KMS-11 (cell line): ENCODE data around the gene TRIM33.

Experiments used
- H2AFZ ChIP-seq: fragments of 200-600 bp; sonication (generic); 2 replicates; pipeline ENCODE4 v1.6.1; 2016; ENCODE audit warnings: antibody characterized with exemption, mixed run types, low read depth
- H3K27ac ChIP-seq: fragments of 200-600 bp; sonication (generic); 2 replicates; pipeline ENCODE4 v1.6.1; 2016; ENCODE audit warnings: mild to moderate bottlenecking, mixed run types
- H3K27me3 ChIP-seq: fragments of 200-600 bp; sonication (generic); 2 replicates; pipeline ENCODE4 v1.6.1; 2017; ENCODE audit warnings: mild to moderate bottlenecking, low read depth, mixed run types, moderate library complexity; ENCODE audit not compliant: insufficient read depth
- H3K36me3 ChIP-seq: fragments of 200-600 bp; sonication (generic); 2 replicates; pipeline ENCODE4 v1.6.1; 2017; ENCODE audit warnings: mild to moderate bottlenecking, mixed run types; ENCODE audit not compliant: insufficient read depth
- H3K4me1 ChIP-seq: fragments of 200-600 bp; sonication (generic); 2 replicates; pipeline ENCODE4 v1.6.1; 2016; ENCODE audit warnings: mild to moderate bottlenecking, low read depth, mixed run types; ENCODE audit not compliant: poor library complexity, severe bottlenecking
- H3K4me2 ChIP-seq: fragments of 200-600 bp; sonication (generic); 2 replicates; pipeline ENCODE4 v1.7.0; 2016; ENCODE audit warnings: mild to moderate bottlenecking, mixed run types
- H3K4me3 ChIP-seq: fragments of 200-600 bp; sonication (generic); IDR thresholded peaks from 2 replicates; pipeline ENCODE4 v1.6.1; 2017; ENCODE audit warnings: low read depth, low read length, mixed read lengths; ENCODE audit not compliant: insufficient read depth
- H3K79me2 ChIP-seq: fragments of 200-600 bp; sonication (generic); 2 replicates; pipeline ENCODE4 v1.6.1; 2016; ENCODE audit warnings: low read depth, mixed run types; ENCODE audit not compliant: insufficient read depth
- H3K9ac ChIP-seq: fragments of 200-600 bp; sonication (generic); 2 replicates; pipeline ENCODE4 v1.6.1; 2016; ENCODE audit warnings: mild to moderate bottlenecking, mixed run types
- H4K20me1 ChIP-seq: fragments of 200-600 bp; sonication (generic); 2 replicates; pipeline ENCODE4 v1.6.1; 2016; ENCODE audit warnings: mild to moderate bottlenecking, mixed run types; ENCODE audit not compliant: insufficient read depth
- TF ChIP-seq, protein P1 (sequence below): fragments of 200-600 bp; sonication (generic); conservative IDR thresholded peaks from 2 replicates; pipeline ENCODE4 v1.6.1; 2017; ENCODE audit warnings: low read depth, mild to moderate bottlenecking, antibody characterized with exemption, low read length, moderate library complexity, mixed read lengths

TRIM33 gene

DNA sequence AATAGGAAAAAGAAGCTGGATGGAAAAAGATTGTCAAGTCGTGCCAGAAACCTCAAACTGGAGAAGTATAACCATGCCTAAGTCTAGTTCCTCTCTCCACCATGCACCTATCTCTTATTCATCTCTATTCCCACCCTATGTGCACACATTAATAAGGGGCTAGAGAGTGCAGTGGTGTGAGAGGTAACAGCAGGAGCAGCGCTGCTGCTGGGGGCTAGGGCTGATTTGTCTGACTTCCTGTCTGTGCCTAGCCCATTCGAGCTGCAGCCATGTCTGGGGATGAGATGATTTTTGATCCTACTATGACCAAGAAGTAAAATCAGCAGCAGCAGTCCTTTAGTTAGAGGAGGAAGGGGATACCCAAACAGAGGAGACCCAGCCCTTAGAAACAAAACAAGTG lies 43.0 kb downstream of the TRIM33 start:
- no peak overlapping the region for H2AFZ ChIP-seq
- no peak overlapping the region for H3K4me3 ChIP-seq
- no peak overlapping the region for H3K9ac ChIP-seq
- no peaks in the 10 kb centered on the region for H3K36me3 ChIP-seq
- TF ChIP-seq, protein P1, sequence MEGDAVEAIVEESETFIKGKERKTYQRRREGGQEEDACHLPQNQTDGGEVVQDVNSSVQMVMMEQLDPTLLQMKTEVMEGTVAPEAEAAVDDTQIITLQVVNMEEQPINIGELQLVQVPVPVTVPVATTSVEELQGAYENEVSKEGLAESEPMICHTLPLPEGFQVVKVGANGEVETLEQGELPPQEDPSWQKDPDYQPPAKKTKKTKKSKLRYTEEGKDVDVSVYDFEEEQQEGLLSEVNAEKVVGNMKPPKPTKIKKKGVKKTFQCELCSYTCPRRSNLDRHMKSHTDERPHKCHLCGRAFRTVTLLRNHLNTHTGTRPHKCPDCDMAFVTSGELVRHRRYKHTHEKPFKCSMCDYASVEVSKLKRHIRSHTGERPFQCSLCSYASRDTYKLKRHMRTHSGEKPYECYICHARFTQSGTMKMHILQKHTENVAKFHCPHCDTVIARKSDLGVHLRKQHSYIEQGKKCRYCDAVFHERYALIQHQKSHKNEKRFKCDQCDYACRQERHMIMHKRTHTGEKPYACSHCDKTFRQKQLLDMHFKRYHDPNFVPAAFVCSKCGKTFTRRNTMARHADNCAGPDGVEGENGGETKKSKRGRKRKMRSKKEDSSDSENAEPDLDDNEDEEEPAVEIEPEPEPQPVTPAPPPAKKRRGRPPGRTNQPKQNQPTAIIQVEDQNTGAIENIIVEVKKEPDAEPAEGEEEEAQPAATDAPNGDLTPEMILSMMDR, result no peak
- peaks cover 8% of the 10 kb centered on the region for H3K4me1 ChIP-seq
- H3K27ac ChIP-seq, result no peak overlapping the region
- H3K4me2 ChIP-seq, result no peak overlapping the region
- peaks cover 9% of the 10 kb centered on the region; the same call in 1 of the 2 replicates for H3K79me2 ChIP-seq
- no peaks in the 10 kb centered on the region; the same call in 1 of the 2 replicates for H4K20me1 ChIP-seq
- no peaks in the 10 kb centered on the region for H3K27me3 ChIP-seq

DNA sequence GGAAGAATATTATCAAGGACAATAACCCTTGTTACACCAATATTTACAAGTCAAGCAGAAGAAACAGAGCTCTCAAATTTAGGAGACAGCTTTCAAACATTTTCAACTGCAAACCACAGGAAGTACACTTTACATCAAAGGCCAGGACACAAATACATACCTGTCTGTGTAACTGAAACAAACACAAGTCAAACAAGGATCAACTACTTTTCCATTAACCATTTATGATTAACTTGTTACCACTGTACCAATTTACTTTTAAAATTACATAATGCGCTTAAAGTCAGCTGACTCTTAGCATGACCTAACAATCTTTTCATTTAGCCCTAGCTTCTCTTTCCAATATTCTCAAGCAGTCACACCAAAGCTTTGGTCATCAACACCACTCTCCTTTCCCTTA lies 43.5 kb downstream of the TRIM33 start:
- Histone ChIP-seq H3K27ac (no peak overlapping the region), H3K4me3 (no peak overlapping the region), H3K27me3 (no peaks in the 10 kb centered on the region), H3K4me2 (no peak overlapping the region), H2AFZ (no peak overlapping the region), H3K4me1 (peaks cover 8% of the 10 kb centered on the region), H3K36me3 (no peaks in the 10 kb centered on the region), H3K9ac (no peak overlapping the region), H3K79me2 (peaks cover 3% of the 10 kb centered on the region; the same call in 1 of the 2 replicates), H4K20me1 (no peaks in the 10 kb centered on the region; the same call in 1 of the 2 replicates)
- TF ChIP-seq, protein P1, result no peak

DNA sequence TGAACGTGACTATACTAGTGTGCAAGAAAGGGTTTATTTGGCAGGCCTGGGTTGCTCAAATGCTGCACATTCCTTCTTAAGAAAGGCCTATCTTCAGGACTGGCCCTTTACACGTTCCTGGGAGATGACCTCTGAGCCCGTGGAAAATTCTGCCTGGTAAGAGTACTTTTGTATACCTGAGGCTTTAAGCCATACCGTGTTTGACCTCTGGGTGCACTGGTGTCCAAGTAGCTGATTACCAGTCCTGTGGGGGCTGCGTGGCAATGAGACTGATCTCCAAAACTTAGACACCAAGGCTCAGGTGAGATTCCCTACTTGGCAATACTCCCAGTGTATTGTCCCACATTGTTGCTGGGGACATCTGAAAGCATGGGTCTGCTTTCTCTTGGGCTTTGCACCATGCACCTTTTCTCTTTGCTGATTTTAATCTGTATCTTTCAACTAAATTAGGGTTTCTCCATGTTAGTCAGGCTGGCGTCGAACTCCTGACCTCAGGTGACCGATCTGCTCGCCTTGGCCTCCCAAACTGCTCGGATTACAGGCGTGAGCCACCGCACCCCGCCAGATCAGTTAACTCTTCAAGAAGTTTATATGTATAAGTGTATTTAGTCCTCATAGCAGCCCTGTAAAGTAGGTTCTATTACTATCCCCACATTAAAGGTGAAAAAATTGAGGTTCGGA lies 44.5 kb downstream of the TRIM33 start:
- Histone ChIP-seq H3K36me3 (no peaks in the 10 kb centered on the region), H3K4me1 (peaks cover 8% of the 10 kb centered on the region), H2AFZ (no peak overlapping the region), H3K9ac (no peak overlapping the region), H4K20me1 (no peaks in the 10 kb centered on the region; the same call in 1 of the 2 replicates), H3K27me3 (no peaks in the 10 kb centered on the region), H3K79me2 (no peaks in the 10 kb centered on the region; the same call in 1 of the 2 replicates), H3K4me3 (no peak overlapping the region), H3K27ac (no peak overlapping the region), H3K4me2 (no peak overlapping the region)
- TF ChIP-seq, protein P1, result no peak

DNA sequence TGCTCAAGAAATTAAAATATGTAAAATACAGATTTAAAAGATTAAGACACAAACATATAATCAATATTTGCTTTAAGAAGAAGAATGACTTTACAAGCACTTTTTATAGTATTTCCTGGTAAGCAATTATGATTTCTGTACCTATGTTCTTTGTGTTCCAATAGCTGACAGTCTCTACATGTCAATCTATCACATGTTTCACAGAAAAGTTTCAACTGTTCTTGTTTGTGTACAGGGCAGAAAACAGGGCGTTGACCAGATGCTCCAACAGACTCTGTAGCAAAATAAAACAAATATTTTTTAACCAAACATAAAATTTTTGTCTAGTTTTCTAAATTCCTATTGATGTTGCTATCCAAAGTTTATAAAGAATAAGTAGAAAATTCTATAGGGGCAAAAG lies 48.0 kb downstream of the TRIM33 start:
- no peak overlapping the region for H3K9ac ChIP-seq
- TF ChIP-seq, protein P1, result no peak
- no peaks in the 10 kb centered on the region; the same call in 1 of the 2 replicates for H4K20me1 ChIP-seq
- no peaks in the 10 kb centered on the region for H3K36me3 ChIP-seq
- H3K27me3 ChIP-seq, result no peaks in the 10 kb centered on the region
- no peak overlapping the region for H3K27ac ChIP-seq
- no peaks in the 10 kb centered on the region for H3K79me2 ChIP-seq
- no peak overlapping the region for H2AFZ ChIP-seq
- H3K4me3 ChIP-seq, result no peak overlapping the region
- H3K4me2 ChIP-seq, result no peak overlapping the region
- peaks cover 8% of the 10 kb centered on the region for H3K4me1 ChIP-seq
